NCI-H2107 treated with DMSO at 0.1 percent for 48 hours (cell line): ENCODE measurements around the gene LGR4.

Source experiments
- DNase-seq: peaks from one replicate; lab custom pipeline; 2025; ENCODE audit not compliant: unreplicated experiment; lab: John Stamatoyannopoulos, UW

The LGR4 gene

GRCh38 chr11:27386181-27386845 is 86.3 kb downstream of the LGR4 start:
- DNase-seq = no peak

GRCh38 chr11:27385245-27385644 is 87.3 kb downstream of the LGR4 start:
- no peak for DNase-seq

- DNase-seq = no peak
Observed at GRCh38 chr11:27384227-27384626, 88.4 kb downstream of the LGR4 start.

- no peak for DNase-seq
Observed at GRCh38 chr11:27383645-27384044, 88.9 kb downstream of the LGR4 start.

GRCh38 chr11:27381238-27381666 is 91.3 kb downstream of the LGR4 start:
- DNase-seq = no peak

- no peak for DNase-seq
Observed at GRCh38 chr11:27380771-27381170, 91.8 kb downstream of the LGR4 start.

- no peak for DNase-seq
Observed at GRCh38 chr11:27379449-27379848, 93.1 kb downstream of the LGR4 start.

- DNase-seq = no peak
Observed at GRCh38 chr11:27375370-27375769, 97.2 kb downstream of the LGR4 start.

GRCh38 chr11:27373856-27374602 is 98.6 kb downstream of the LGR4 start:
- peak; percentile 65 for DNase-seq

GRCh38 chr11:27373392-27373791 is 99.2 kb downstream of the LGR4 start:
- no peak for DNase-seq

GRCh38 chr11:27372164-27372563 is 100.4 kb downstream of the LGR4 start:
- no peak for DNase-seq

- no peak for DNase-seq
Observed at GRCh38 chr11:27371489-27371888, 101.1 kb downstream of the LGR4 start.

- DNase-seq = peak; percentile 9
Observed at GRCh38 chr11:27370374-27370773, 102.2 kb downstream of the LGR4 start.

- DNase-seq = peak; percentile 68
Observed at GRCh38 chr11:27367881-27368280, 104.7 kb downstream of the LGR4 start.

GRCh38 chr11:27363576-27364117 is 108.9 kb downstream of the LGR4 start:
- no peak for DNase-seq

GRCh38 chr11:27362749-27363575 is 109.6 kb downstream of the LGR4 start, which contains the start of gene CCDC34:
Gene CCDC34 (minus strand): TSS chr11:27363215. CDS start chr11:27363194, 21 bp downstream.
- DNase-seq = peak; percentile 66

GRCh38 chr11:27361649-27362431 is 110.8 kb downstream of the LGR4 start:
- DNase-seq = no peak

- no peak for DNase-seq
Observed at GRCh38 chr11:27358296-27358695, 114.3 kb downstream of the LGR4 start.

GRCh38 chr11:27357250-27357649 is 115.3 kb downstream of the LGR4 start:
- peak; percentile 95 for DNase-seq

GRCh38 chr11:27356624-27357222 is 115.9 kb downstream of the LGR4 start:
- no peak for DNase-seq
